HG03354 (cell line): ENCODE results near the gene LSG1.
A peak's percentile ranks its signal among the peaks of the same experiment; 100 is the strongest.

Experiments used
- ATAC-seq: cut with Tn5 transposase; IDR thresholded peaks from one replicate; pipeline ENCODE4 v1.9.1; 2021; ENCODE audit warnings: mild to moderate bottlenecking; ENCODE audit not compliant: unreplicated experiment, poor library complexity, severe bottlenecking

Gene LSG1

GRCh38 chr3:194671900-194672808, at the start of gene LSG1:
Gene LSG1, minus strand, starts transcription at chr3:194672191. Its CDS starts 29 bp downstream, at chr3:194672162.
- peak; percentile 90 for ATAC-seq

GRCh38 chr3:194720048-194720447, 48.1 kb upstream of the LSG1 start:
- ATAC-seq = no peak

- no peak for ATAC-seq
Observed at GRCh38 chr3:194718079-194718478, 46.1 kb upstream of the LSG1 start.

GRCh38 chr3:194715022-194715800, 43.2 kb upstream of the LSG1 start:
- no peak for ATAC-seq

- no peak for ATAC-seq
Observed at GRCh38 chr3:194714564-194714963, 42.6 kb upstream of the LSG1 start.

- ATAC-seq = no peak
Observed at GRCh38 chr3:194714137-194714455, 42.1 kb upstream of the LSG1 start.

- no peak for ATAC-seq
Observed at GRCh38 chr3:194713299-194714136, 41.5 kb upstream of the LSG1 start.

GRCh38 chr3:194711913-194712312, 39.9 kb upstream of the LSG1 start:
- ATAC-seq = no peak

GRCh38 chr3:194711286-194711685, 39.3 kb upstream of the LSG1 start:
- no peak for ATAC-seq

GRCh38 chr3:194707147-194707540, 35.2 kb upstream of the LSG1 start:
- ATAC-seq = no peak

- no peak for ATAC-seq
Observed at GRCh38 chr3:194705761-194706160, 33.8 kb upstream of the LSG1 start.

GRCh38 chr3:194705227-194705626, 33.2 kb upstream of the LSG1 start:
- no peak for ATAC-seq

- ATAC-seq = no peak
Observed at GRCh38 chr3:194702545-194702944, 30.6 kb upstream of the LSG1 start.

GRCh38 chr3:194696702-194697101, 24.7 kb upstream of the LSG1 start:
- ATAC-seq = no peak

GRCh38 chr3:194691481-194692283, 19.7 kb upstream of the LSG1 start:
- ATAC-seq = peak; percentile 70

GRCh38 chr3:194690501-194691372, 18.7 kb upstream of the LSG1 start:
- ATAC-seq = no peak

GRCh38 chr3:194689493-194689944, 17.5 kb upstream of the LSG1 start:
- ATAC-seq = no peak

GRCh38 chr3:194688946-194689345, 17.0 kb upstream of the LSG1 start:
- no peak for ATAC-seq
